ENCODE measurements around the gene PPP5C.
"Not testable (repeated sequence)": the region's sequence is repeated elsewhere in the genome, so short reads cannot be mapped to it uniquely, and the experiment has no call there.

PPP5C gene

GRCh38 chr19:46346821-46347571 is at the start of gene PPP5C:
TSS of gene PPP5C (plus strand) at chr19:46347087. CDS start at chr19:46347097, 10 bp downstream.
- Mint-ChIP-seq H3K27me3 (ENCODE audit: low read depth) (peaks cover 15% of the 10 kb centered on the region), H3K36me3 (ENCODE audit: low read depth) (peaks cover 28% of the 10 kb centered on the region), H3K9me3 (no peaks in the 10 kb centered on the region), H3K27ac (peak within 1 kb of the TSS; percentile 84), H3K4me3 (peak within 1 kb of the TSS; percentile 94), H3K4me1 (ENCODE audit: low read depth) (peaks cover 45% of the 10 kb centered on the region)
- peak; percentile 91 for DNase-seq (ENCODE audit: low spot score)

GRCh38 chr19:46297700-46298478 is 49.0 kb upstream of the PPP5C start:
- Mint-ChIP-seq H3K36me3 (ENCODE audit: low read depth) (no peaks in the 10 kb centered on the region), H3K27ac (no peak overlapping the region), H3K27me3 (ENCODE audit: low read depth) (peaks cover 29% of the 10 kb centered on the region), H3K4me3 (no peak overlapping the region), H3K4me1 (ENCODE audit: low read depth) (no peaks in the 10 kb centered on the region), H3K9me3 (no peaks in the 10 kb centered on the region)
- no peak for DNase-seq (ENCODE audit: low spot score)

- Mint-ChIP-seq H3K4me3 (no peak overlapping the region), H3K27me3 (ENCODE audit: low read depth) (peaks cover 29% of the 10 kb centered on the region), H3K4me1 (ENCODE audit: low read depth) (no peaks in the 10 kb centered on the region), H3K9me3 (no peaks in the 10 kb centered on the region), H3K36me3 (ENCODE audit: low read depth) (no peaks in the 10 kb centered on the region), H3K27ac (no peak overlapping the region)
- DNase-seq (ENCODE audit: low spot score) = no peak
Observed at GRCh38 chr19:46298479-46299003, 48.3 kb upstream of the PPP5C start.

- Mint-ChIP-seq H3K36me3 (ENCODE audit: low read depth) (no peaks in the 10 kb centered on the region), H3K4me1 (ENCODE audit: low read depth) (no peaks in the 10 kb centered on the region), H3K27me3 (ENCODE audit: low read depth) (peaks cover 29% of the 10 kb centered on the region), H3K27ac (no peak overlapping the region), H3K4me3 (no peak overlapping the region), H3K9me3 (no peaks in the 10 kb centered on the region)
- no peak for DNase-seq (ENCODE audit: low spot score)
Observed at GRCh38 chr19:46299004-46299509, 47.8 kb upstream of the PPP5C start.

- H3K4me3 Mint-ChIP-seq = no peak overlapping the region
- H3K27me3 Mint-ChIP-seq (ENCODE audit: low read depth) = peaks cover 24% of the 10 kb centered on the region
- no peaks in the 10 kb centered on the region for H3K36me3 Mint-ChIP-seq (ENCODE audit: low read depth)
- H3K4me1 Mint-ChIP-seq (ENCODE audit: low read depth) = no peaks in the 10 kb centered on the region
- no peak overlapping the region for H3K27ac Mint-ChIP-seq
- DNase-seq (ENCODE audit: low spot score) = no peak
- no peaks in the 10 kb centered on the region for H3K9me3 Mint-ChIP-seq
Observed at GRCh38 chr19:46299695-46300094, 47.2 kb upstream of the PPP5C start.

GRCh38 chr19:46303322-46303690 is 43.6 kb upstream of the PPP5C start:
- Mint-ChIP-seq H3K9me3 (peaks cover 16% of the 10 kb centered on the region), H3K4me3 (no peak overlapping the region), H3K27ac (no peak overlapping the region), H3K36me3 (ENCODE audit: low read depth) (no peaks in the 10 kb centered on the region), H3K27me3 (ENCODE audit: low read depth) (peaks cover 7% of the 10 kb centered on the region), H3K4me1 (ENCODE audit: low read depth) (no peaks in the 10 kb centered on the region)
- no peak for DNase-seq (ENCODE audit: low spot score)

- Mint-ChIP-seq H3K27me3 (ENCODE audit: low read depth) (peaks cover 7% of the 10 kb centered on the region), H3K4me3 (no peak overlapping the region), H3K9me3 (peaks cover 16% of the 10 kb centered on the region), H3K36me3 (ENCODE audit: low read depth) (no peaks in the 10 kb centered on the region), H3K27ac (no peak overlapping the region), H3K4me1 (ENCODE audit: low read depth) (no peaks in the 10 kb centered on the region)
- DNase-seq (ENCODE audit: low spot score) = no peak
Observed at GRCh38 chr19:46303691-46304397, 43.0 kb upstream of the PPP5C start.

GRCh38 chr19:46306501-46306900 is 40.4 kb upstream of the PPP5C start:
- no peaks in the 10 kb centered on the region for H3K27me3 Mint-ChIP-seq (ENCODE audit: low read depth)
- H3K4me1 Mint-ChIP-seq (ENCODE audit: low read depth) = no peaks in the 10 kb centered on the region
- DNase-seq (ENCODE audit: low spot score) = no peak

GRCh38 chr19:46308510-46308909 is 38.4 kb upstream of the PPP5C start:
- Mint-ChIP-seq H3K9me3 (peaks cover 16% of the 10 kb centered on the region), H3K27ac (no peak overlapping the region), H3K4me1 (ENCODE audit: low read depth) (no peaks in the 10 kb centered on the region), H3K27me3 (ENCODE audit: low read depth) (no peaks in the 10 kb centered on the region), H3K4me3 (no peak overlapping the region), H3K36me3 (ENCODE audit: low read depth) (no peaks in the 10 kb centered on the region)
- no peak for DNase-seq (ENCODE audit: low spot score)

More at GRCh38 chr19:46306501-46306900, 40.4 kb upstream of the PPP5C start:
- Mint-ChIP-seq H3K27ac (no peak overlapping the region), H3K36me3 (ENCODE audit: low read depth) (no peaks in the 10 kb centered on the region), H3K4me3 (no peak overlapping the region), H3K9me3 (peaks cover 16% of the 10 kb centered on the region)

- no peaks in the 10 kb centered on the region for H3K4me1 Mint-ChIP-seq (ENCODE audit: low read depth)
- no peak overlapping the region for H3K4me3 Mint-ChIP-seq
- H3K36me3 Mint-ChIP-seq (ENCODE audit: low read depth) = no peaks in the 10 kb centered on the region
- no peaks in the 10 kb centered on the region for H3K27me3 Mint-ChIP-seq (ENCODE audit: low read depth)
- H3K27ac Mint-ChIP-seq = no peak overlapping the region
- H3K9me3 Mint-ChIP-seq = peaks cover 16% of the 10 kb centered on the region
- DNase-seq (ENCODE audit: low spot score) = no peak
Observed at GRCh38 chr19:46309056-46309455, 37.8 kb upstream of the PPP5C start.

- H3K27me3 Mint-ChIP-seq (ENCODE audit: low read depth) = no peaks in the 10 kb centered on the region
- no peak for DNase-seq (ENCODE audit: low spot score)
- H3K4me3 Mint-ChIP-seq = no peak overlapping the region
- H3K27ac Mint-ChIP-seq = no peak overlapping the region
- H3K4me1 Mint-ChIP-seq (ENCODE audit: low read depth) = no peaks in the 10 kb centered on the region
- H3K36me3 Mint-ChIP-seq (ENCODE audit: low read depth) = no peaks in the 10 kb centered on the region
- peaks cover 8% of the 10 kb centered on the region for H3K9me3 Mint-ChIP-seq
Observed at GRCh38 chr19:46311444-46311843, 35.4 kb upstream of the PPP5C start.

- not testable (repeated sequence) for H3K27me3 Mint-ChIP-seq (ENCODE audit: low read depth); DNase-seq (ENCODE audit: low spot score); H3K4me1 Mint-ChIP-seq (ENCODE audit: low read depth); H3K27ac Mint-ChIP-seq; H3K36me3 Mint-ChIP-seq (ENCODE audit: low read depth); H3K4me3 Mint-ChIP-seq; H3K9me3 Mint-ChIP-seq
Observed at GRCh38 chr19:46313540-46314469, 33.1 kb upstream of the PPP5C start.

GRCh38 chr19:46317339-46317738 is 29.5 kb upstream of the PPP5C start:
- H3K4me3 Mint-ChIP-seq = no peak overlapping the region
- no peaks in the 10 kb centered on the region for H3K27me3 Mint-ChIP-seq (ENCODE audit: low read depth)
- no peaks in the 10 kb centered on the region for H3K4me1 Mint-ChIP-seq (ENCODE audit: low read depth)
- H3K36me3 Mint-ChIP-seq (ENCODE audit: low read depth) = no peaks in the 10 kb centered on the region
- DNase-seq (ENCODE audit: low spot score) = no peak
- H3K9me3 Mint-ChIP-seq = no peaks in the 10 kb centered on the region
- no peak overlapping the region for H3K27ac Mint-ChIP-seq

Data from T-helper 2 cell treated with Interferon-gamma antibody and Interleukin-4, amounts not matched to agents 5 μg/mL and 100 μg/mL, for 36 hours (primary cell).